Adipose tissue (tissue), 3 donors: ENCODE measurements around the gene ADAM23. TPM values are rescaled to one million over a fixed set of nuclear protein-coding genes. Genes with fewer than 3 reads are reported as not detected.

Experiments used
- polyA plus RNA-seq, 3 donors: library from polyadenylated mRNA; stranded (reverse); fragments of 200-250 nt; gene quantifications; one replicate each; pipeline ENCODE4 v1.2.3, GENCODE V29; 2013
- donor health status: healthy with polysubstance abuse.
- donor health status: Bipolar disorder and iron deficiency.
- donor health status: healthy.

The ADAM23 gene
- polyA plus RNA-seq, 3 donors, result 0.07 to 1.2 (median 1.0) TPM

Other genes with a start within 250 kb of the ADAM23 start
- gene ZDBF2, start 168.9 kb upstream of the ADAM23 start, polyA plus RNA-seq, result 1 to 10 TPM; 1.8 to 2.5 (median 2.0) TPM
- not detected for gene FAM237A, start 199.0 kb downstream of the ADAM23 start, polyA plus RNA-seq